T-helper 1 cell treated with Interleukin-12 subunit alpha and Interleukin-12 subunit beta and Interleukin-4 antibody, amounts not matched to agents 30 μg/mL and 1 μg/mL, for 36 hours (primary cell): ENCODE results near the gene PTPRN2.
"Not testable (repeated sequence)": the region's sequence is repeated elsewhere in the genome, so short reads cannot be mapped to it uniquely, and the experiment has no call there.

ENCODE experiments used
- H3K27ac Mint-ChIP-seq: one replicate; pipeline ENCODE4 v1.8.0; 2021; ENCODE audit warnings: mild to moderate bottlenecking, mixed read lengths
- H3K27me3 Mint-ChIP-seq: one replicate; pipeline ENCODE4 v1.8.0; 2021; ENCODE audit warnings: low read depth, mixed read lengths
- H3K36me3 Mint-ChIP-seq: one replicate; pipeline ENCODE4 v1.8.0; 2021; ENCODE audit warnings: low read depth, mixed read lengths
- H3K4me1 Mint-ChIP-seq: one replicate; pipeline ENCODE4 v1.8.0; 2021; ENCODE audit warnings: low read depth, mixed read lengths
- H3K4me3 Mint-ChIP-seq: one replicate; pipeline ENCODE4 v1.8.0; 2021; ENCODE audit warnings: mild to moderate bottlenecking, moderate library complexity, mixed read lengths
- H3K9me3 Mint-ChIP-seq: one replicate; pipeline ENCODE4 v1.8.0; 2021; ENCODE audit warnings: mixed read lengths

The PTPRN2 gene

DNA sequence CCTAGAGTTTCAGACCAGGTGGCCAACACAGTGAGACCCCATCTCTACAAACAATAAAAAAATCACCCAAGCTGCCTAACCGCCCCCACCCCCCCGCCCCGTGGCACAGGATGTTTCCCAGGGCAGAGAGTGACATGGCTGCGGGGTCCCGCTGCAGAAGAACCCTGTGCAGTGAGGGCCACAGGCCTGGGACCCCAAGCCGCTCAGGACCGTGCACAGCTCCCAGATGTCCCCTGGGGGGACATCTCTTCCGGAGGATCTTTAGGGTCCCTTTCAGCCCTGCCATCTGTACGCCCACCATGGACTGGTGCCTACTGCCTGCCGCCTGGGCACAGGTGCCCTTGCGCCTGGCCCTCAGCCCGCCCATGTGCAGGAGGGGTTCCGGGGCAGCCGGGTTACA lies 877.2 kb downstream of the PTPRN2 start:
- H3K4me1 Mint-ChIP-seq = no peaks in the 10 kb centered on the region
- no peaks in the 10 kb centered on the region for H3K27me3 Mint-ChIP-seq
- no peak overlapping the region for H3K4me3 Mint-ChIP-seq
- H3K27ac Mint-ChIP-seq = no peak overlapping the region
- H3K9me3 Mint-ChIP-seq = no peaks in the 10 kb centered on the region
- no peaks in the 10 kb centered on the region for H3K36me3 Mint-ChIP-seq

DNA sequence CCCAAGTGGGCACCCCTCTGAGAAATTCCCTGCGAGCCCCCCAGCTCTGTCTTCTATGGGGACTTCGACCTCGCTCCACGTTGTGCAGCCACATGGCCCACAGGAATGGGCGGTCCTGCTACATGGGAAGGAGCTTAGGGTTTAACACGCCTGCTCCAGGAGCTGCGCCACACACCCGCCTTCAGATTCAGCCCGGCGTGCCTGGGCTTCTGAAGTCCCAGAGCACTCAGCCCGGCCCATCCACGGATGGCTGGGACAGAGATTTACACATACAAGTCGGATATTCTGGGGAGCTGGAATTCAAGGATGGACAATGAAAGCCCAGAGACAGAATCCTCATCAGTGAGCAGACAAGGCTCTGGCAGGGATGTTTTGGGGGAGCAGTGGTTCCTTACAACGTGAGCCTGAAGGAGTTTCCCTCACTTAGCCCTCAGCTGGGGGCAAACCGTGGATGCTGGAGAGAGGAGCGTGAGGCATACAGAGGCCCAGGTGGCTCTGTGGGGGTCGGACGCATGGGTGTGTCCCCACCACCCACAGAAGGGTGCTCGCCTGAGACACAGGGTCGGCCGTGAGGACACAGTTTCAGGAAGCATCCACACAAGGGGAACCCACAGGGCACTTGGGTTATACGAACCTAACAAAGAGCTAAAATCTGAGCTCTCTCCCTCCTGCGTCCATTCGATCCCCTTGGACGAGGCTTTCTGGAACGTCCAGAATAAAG lies 877.9 kb downstream of the PTPRN2 start:
- Mint-ChIP-seq H3K4me1 (no peaks in the 10 kb centered on the region), H3K27ac (no peak overlapping the region), H3K36me3 (no peaks in the 10 kb centered on the region), H3K27me3 (no peaks in the 10 kb centered on the region), H3K4me3 (no peak overlapping the region), H3K9me3 (no peaks in the 10 kb centered on the region)

DNA sequence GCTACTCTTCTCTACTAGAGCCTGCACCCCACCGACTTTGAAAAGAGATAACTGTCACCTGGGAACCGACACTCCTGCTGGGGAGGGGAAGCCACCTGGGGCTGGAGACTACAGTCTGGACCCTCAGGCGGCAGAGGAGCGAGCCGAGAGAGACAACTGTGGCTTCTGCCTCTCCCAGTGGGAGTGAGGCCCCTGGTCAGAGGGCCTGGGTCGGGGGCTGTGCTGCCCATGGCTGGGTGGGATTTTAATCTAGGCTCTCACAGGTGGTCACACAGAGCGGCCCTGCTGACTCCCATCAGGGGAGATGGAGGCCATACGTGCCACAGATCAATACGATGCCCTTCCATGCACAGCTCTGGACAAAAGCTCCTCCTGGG lies 878.7 kb downstream of the PTPRN2 start:
- Mint-ChIP-seq H3K36me3 (no peaks in the 10 kb centered on the region), H3K4me3 (no peak overlapping the region), H3K27ac (no peak overlapping the region), H3K9me3 (no peaks in the 10 kb centered on the region), H3K4me1 (no peaks in the 10 kb centered on the region), H3K27me3 (no peaks in the 10 kb centered on the region)

DNA sequence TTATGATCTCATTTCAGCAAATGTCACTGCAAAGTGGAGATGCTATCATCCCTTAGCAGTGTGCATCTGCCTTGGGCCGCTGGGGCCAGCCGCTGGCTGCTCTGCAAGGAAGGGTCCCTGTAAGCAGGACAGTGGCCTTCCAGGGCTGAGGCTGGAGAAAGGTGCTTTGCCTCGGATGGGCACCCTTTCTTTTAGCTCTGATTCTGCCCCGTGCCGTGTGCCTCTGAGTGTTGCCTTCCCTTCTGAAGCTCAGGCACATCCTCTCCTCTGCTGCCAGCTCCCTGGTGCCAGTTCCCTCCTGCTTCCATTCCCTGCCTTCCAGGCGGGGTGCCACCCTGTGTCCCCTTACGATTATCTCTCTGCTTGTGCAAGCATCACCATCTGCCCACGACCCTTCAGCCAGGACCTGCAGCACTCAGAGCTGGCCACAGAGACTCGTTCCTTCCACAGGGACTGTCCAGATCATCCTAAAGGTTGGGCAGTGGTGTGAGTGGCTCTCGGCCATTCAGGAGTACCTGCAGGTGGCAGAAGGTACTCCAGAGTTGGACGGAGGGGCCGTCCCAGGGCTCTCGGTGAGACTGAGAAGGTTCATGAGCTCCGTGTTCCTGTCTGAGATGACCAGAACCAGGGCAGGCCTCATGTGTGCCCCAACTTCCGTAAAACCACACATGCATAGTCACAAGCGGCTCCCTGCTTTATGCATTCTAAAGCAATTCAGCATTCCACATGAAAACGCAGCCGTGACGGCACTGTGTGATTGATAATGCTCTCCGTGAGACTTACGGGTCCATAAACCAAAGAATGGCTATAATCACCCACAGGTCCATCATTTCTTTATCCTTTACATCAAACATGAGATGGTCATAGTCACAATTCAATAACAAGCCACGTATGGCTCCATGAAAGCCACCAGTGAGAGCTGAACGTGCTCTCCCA lies 879.4 kb downstream of the PTPRN2 start:
- Mint-ChIP-seq H3K36me3 (no peaks in the 10 kb centered on the region), H3K4me1 (no peaks in the 10 kb centered on the region), H3K27me3 (no peaks in the 10 kb centered on the region), H3K27ac (no peak overlapping the region), H3K4me3 (no peak overlapping the region), H3K9me3 (no peaks in the 10 kb centered on the region)

DNA sequence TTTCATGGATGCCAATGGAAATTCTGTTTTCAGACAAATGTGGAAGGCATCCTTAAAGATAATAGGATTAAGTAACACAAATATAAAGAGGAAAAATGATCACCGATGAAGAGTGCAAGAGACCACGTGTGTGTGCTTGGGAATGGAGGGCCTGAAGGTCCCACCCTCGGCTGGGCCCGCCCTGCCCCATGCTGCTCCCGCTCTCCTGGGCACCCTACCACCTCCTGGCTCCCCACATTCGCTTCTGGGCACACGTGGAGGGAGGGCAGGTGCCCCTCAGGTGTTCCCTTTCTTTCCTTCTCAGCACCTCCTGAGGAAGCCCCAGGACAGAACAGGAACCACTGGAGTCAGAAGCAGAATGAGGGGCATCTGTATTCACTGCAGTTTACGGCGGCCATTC lies 883.3 kb downstream of the PTPRN2 start:
- Mint-ChIP-seq H3K36me3 (no peaks in the 10 kb centered on the region), H3K4me3 (no peak overlapping the region), H3K9me3 (no peaks in the 10 kb centered on the region), H3K27me3 (peaks cover 10% of the 10 kb centered on the region), H3K4me1 (no peaks in the 10 kb centered on the region), H3K27ac (no peak overlapping the region)

DNA sequence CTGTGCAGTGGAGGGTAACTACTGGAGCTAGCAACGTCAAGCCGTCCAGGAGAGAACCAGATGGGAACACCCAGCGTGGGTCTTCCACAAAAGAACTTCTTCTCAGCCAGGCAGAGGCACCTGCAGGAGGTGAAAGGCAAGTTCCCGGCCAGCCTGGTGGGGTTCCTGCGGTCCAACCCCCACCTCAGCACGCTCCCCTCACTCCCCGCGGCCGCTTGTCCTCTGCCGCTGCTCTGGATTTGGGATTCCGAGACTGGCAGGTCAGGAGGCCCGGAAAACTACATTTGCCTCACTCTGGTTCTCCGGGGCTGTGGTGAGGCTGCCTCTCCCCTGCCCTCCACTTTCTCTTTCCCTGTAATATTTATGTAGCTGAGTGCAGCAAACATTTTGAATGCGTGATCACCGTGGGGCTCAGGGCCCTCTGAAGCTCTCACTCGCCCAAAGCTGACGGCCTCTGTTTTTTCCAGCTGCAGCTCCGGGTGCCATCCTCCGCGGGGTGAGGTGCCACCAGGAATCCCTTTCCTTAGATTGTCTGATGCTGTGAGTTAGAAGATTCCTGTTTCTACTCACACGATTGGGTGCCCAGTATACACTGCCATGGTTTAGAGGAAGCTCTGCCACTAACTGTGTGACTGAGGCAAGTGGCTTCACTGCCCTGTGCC lies 884.0 kb downstream of the PTPRN2 start:
- Mint-ChIP-seq H3K4me3 (no peak overlapping the region), H3K36me3 (no peaks in the 10 kb centered on the region)

DNA sequence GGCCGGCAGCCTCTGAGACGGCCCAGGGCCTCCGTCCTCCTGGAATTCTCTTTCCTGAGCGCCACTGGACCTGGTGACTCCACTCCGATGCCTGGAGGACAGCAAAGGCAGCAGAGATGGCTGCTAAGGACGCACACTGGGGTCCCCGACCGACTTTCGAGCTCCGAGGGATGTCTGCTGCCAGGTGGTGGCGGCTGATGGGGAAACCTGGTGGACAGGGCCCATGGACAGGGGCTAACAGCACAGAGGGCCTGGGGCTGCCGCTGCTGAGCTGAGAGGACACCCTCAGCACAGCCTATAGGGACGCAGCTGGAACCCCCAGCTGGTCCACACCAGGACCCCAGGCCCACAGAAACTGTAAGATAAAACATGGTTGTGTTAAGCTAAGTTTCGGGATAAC lies 884.5 kb downstream of the PTPRN2 start:
- Mint-ChIP-seq H3K4me3 (no peak overlapping the region), H3K27me3 (peaks cover 10% of the 10 kb centered on the region), H3K4me1 (no peaks in the 10 kb centered on the region), H3K9me3 (no peaks in the 10 kb centered on the region), H3K27ac (no peak overlapping the region), H3K36me3 (no peaks in the 10 kb centered on the region)

More for the DNA sequence above, 884.0 kb downstream of the PTPRN2 start:
- no peaks in the 10 kb centered on the region for H3K4me1 Mint-ChIP-seq
- H3K27me3 Mint-ChIP-seq = peaks cover 10% of the 10 kb centered on the region
- H3K27ac Mint-ChIP-seq = no peak overlapping the region
- no peaks in the 10 kb centered on the region for H3K9me3 Mint-ChIP-seq

DNA sequence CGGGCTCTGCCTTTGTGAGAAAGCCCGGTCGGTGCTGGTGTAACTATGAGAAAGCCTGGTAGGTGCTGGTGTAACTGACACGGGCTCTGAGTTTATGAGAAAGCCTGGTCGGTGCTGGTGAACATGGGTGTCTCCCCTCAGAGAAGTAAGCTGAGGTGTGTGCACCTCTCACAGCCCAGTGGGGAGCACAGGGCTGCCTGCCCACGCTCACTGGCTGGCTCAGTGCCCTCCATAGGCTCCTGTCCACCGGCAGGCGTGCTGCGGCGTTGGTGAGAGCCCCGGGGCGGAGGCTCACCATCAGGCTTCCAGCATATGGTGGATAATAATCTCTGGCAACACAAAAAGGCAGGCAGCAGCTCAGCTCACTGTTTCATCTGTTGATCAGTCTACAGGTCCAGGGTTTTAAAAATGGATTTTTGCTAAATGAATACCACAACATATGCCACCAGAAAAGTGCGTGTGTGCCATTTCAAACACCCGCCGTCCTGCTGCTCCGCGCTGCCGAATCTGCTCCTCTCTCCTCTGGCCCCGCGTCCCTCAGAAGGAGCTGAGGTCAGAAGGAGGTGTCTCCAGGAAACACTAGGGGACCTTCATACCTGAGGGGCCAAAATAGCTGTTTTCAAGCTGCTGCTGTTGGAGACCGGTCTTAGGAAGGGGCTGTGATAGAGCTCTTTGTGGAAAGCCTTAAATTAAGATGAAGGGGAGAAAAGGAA lies 885.2 kb downstream of the PTPRN2 start:
- Mint-ChIP-seq H3K27ac (no peak overlapping the region), H3K27me3 (peaks cover 10% of the 10 kb centered on the region), H3K4me3 (no peak overlapping the region), H3K9me3 (no peaks in the 10 kb centered on the region), H3K36me3 (no peaks in the 10 kb centered on the region), H3K4me1 (no peaks in the 10 kb centered on the region)

DNA sequence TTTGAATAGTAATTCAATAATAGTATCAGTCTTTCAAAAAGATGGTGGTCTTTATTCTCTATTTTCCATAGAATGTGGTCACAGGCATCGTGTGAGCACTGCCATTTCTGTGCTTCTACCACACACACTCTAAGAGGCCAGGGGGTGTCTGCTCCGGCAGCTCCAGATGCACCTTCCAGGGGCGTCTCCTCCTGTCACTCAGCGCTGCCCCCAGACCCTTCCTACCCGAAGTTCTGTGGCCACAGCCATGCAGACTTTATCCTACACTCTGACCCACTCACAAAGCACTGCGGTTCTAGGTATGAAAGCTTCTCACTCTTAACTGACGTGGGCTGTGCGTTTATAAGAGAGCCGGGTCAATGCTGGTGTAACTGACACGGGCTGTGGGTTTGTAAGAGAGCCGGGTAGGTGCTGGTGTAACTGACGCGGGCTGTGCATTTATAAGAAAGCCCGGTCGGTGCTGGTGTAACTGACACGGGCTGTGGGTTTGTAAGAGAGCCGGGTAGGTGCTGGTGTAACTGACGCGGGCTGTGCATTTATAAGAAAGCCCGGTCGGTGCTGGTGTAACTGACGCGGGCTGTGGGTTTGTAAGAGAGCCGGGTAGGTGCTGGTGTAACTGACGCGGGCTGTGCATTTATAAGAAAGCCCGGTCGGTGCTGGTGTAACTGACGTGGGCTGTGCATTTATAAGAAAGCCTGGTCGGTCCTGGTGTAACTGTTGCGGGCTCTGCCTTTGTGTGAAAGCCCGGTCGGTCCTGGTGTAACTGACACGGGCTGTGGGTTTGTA lies 886.0 kb downstream of the PTPRN2 start:
- H3K36me3 Mint-ChIP-seq, H3K4me3 Mint-ChIP-seq, H3K9me3 Mint-ChIP-seq, H3K27ac Mint-ChIP-seq, H3K4me1 Mint-ChIP-seq: not testable (repeated sequence)
- H3K27me3 Mint-ChIP-seq = peaks cover 10% of the 10 kb centered on the region

DNA sequence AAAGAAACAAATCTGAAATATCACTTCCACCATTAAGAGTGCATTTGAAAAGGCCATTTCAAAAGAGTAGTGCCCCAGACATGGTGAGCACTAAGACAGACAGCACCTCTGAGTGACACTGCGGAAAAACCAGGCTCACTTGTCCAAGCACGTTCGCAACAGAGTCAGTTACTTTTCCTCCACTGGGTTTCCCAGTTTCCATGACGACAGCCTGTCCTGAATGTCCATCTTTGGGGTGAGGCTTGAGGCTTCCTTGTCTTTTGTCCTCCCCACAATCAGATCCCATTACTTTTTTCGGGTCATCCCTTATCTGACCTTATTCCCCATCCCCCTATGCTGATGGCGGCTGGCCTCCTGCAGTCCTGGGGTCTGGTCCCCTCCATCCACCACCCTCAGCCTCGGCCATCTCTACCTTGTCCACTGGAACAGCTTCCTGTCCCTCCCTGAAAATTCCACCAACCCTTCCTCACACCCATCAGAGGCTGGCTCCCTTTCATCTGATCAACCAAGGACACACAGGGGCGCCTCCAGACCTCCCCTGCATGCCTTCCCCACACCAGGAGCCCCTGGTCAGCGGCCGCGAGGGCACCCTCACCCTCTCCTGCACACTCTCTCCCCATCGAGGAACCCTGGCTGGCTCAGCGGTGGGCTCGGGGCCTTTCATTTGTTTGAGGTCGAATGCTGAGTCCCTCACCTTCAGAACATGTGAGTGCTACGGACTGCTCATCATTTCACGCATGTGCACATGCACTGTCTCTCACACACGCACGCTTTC lies 887.2 kb downstream of the PTPRN2 start:
- Mint-ChIP-seq H3K36me3 (no peaks in the 10 kb centered on the region), H3K4me3 (no peak overlapping the region), H3K4me1 (no peaks in the 10 kb centered on the region), H3K27ac (no peak overlapping the region), H3K27me3 (peaks cover 13% of the 10 kb centered on the region), H3K9me3 (no peaks in the 10 kb centered on the region)

DNA sequence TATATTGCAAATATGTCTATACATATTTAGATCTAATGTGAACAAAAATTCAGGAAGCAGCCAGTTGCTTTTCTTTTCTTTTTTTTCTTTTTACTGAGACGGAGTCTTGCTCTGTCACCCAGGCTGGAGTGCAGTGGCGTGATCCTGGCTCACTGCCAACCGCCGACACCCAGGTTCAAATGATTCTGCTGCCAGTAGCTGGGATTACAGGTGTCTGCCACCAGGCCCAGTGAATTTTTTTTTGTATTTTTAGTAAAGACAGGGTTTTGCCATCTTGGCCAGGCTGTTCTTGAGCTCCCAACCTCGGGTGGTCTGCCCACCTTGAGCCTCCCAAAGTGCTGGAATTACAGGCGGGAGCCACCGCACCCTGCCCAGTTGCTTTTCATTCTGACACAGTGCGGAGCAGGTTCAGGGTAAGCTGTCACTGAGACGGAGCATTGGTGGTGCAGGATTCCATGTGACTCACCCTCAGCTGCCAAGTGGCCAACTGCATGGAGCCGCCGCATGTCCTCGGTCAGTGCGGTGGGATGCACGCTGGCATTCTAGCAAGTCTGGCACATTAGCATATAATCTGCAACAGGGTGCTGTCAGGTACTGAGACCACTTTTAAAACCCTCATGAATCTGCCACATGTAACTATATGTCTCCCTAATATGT lies 888.1 kb downstream of the PTPRN2 start:
- no peaks in the 10 kb centered on the region for H3K9me3 Mint-ChIP-seq
- peaks cover 20% of the 10 kb centered on the region for H3K27me3 Mint-ChIP-seq
- no peaks in the 10 kb centered on the region for H3K36me3 Mint-ChIP-seq
- no peaks in the 10 kb centered on the region for H3K4me1 Mint-ChIP-seq
- no peak overlapping the region for H3K27ac Mint-ChIP-seq
- H3K4me3 Mint-ChIP-seq = no peak overlapping the region

DNA sequence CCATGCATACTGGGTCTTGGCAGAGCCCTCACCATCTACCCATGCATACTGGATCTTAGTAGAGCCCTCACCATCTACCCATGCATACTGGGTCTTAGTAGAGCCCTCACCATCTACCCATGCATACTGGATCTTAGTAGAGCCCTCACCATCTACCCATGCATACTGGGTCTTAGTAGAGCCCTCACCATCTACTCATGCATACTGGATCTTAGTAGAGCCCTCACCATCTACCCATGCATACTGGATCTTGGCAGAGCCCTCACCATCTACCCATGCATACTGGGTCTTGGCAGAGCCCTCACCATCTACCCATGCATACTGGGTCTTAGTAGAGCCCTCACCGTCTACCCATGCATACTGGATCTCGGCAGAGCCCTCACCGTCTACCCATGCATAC lies 890.3 kb downstream of the PTPRN2 start:
- H3K9me3 Mint-ChIP-seq, H3K27ac Mint-ChIP-seq, H3K36me3 Mint-ChIP-seq, H3K4me3 Mint-ChIP-seq, H3K4me1 Mint-ChIP-seq: not testable (repeated sequence)
- H3K27me3 Mint-ChIP-seq = peaks cover 30% of the 10 kb centered on the region

DNA sequence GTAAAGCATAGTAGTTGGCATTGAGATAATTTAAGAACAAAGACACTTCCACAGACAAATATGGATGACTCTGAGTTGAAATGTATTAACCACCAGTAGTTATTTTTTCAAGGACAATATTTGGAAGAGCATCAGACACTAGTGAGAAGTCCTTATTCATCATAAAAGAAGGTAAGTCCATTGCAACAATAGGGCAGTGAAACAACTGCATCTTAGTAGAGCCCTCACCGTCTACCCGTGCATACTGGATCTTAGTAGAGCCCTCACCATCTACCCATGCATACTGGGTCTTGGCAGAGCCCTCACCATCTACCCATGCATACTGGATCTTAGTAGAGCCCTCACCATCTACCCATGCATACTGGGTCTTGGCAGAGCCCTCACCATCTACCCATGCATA lies 892.0 kb downstream of the PTPRN2 start:
- H3K4me3 Mint-ChIP-seq, H3K4me1 Mint-ChIP-seq, H3K27ac Mint-ChIP-seq, H3K36me3 Mint-ChIP-seq, H3K9me3 Mint-ChIP-seq: not testable (repeated sequence)
- peaks cover 36% of the 10 kb centered on the region for H3K27me3 Mint-ChIP-seq
